PC-9 (cell line): ENCODE results near the gene RNASET2.

Source experiments
- EZH2 ChIP-seq: fragments of 200-600 bp; sonication (generic); IDR thresholded peaks from 2 replicates; pipeline ENCODE4 v1.8.0; 2017; ENCODE audit warnings: antibody characterized with exemption, low read depth
- TF ChIP-seq, protein P1 (sequence below): fragments of 200-600 bp; sonication (generic); conservative IDR thresholded peaks from 2 replicates; pipeline ENCODE4 v1.6.1; 2017; ENCODE audit warnings: mixed run types, antibody characterized with exemption, mild to moderate bottlenecking, moderate library complexity

DNA sequence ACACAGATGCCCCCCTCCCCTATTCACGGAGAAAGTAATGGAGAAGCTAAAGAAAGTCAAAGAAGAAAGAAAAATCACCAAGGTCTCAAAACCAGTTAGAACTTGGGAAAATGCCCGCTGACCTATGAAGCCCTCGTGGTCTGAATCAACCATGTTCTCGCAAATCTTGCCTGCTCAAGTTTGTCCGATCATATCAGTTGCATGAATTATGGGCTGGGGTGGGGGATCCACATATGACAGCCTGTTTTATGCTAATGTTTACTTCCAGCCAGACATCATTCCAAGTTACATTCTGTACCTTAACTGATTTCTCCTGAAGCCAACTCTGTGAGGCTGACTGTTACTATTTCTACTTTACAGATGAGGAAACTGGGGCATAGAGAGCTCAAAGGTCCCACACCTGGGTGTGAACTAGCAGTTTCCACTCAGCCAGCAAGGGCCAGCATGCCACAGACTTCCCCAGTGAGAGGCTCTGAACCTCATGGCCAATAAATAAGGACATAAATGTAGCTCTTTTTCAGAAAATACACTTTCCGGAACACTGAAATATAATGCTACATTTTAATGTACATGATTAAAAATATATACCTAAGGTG lies 2.1 kb downstream of the RNASET2 start:
- TF ChIP-seq, protein P1, sequence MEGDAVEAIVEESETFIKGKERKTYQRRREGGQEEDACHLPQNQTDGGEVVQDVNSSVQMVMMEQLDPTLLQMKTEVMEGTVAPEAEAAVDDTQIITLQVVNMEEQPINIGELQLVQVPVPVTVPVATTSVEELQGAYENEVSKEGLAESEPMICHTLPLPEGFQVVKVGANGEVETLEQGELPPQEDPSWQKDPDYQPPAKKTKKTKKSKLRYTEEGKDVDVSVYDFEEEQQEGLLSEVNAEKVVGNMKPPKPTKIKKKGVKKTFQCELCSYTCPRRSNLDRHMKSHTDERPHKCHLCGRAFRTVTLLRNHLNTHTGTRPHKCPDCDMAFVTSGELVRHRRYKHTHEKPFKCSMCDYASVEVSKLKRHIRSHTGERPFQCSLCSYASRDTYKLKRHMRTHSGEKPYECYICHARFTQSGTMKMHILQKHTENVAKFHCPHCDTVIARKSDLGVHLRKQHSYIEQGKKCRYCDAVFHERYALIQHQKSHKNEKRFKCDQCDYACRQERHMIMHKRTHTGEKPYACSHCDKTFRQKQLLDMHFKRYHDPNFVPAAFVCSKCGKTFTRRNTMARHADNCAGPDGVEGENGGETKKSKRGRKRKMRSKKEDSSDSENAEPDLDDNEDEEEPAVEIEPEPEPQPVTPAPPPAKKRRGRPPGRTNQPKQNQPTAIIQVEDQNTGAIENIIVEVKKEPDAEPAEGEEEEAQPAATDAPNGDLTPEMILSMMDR, result no peak
- TF ChIP-seq EZH2, result no peak
